IMR-90 (cell line): ENCODE results near the gene C10orf90. TPM values are rescaled to one million over a fixed set of nuclear protein-coding genes. Genes with fewer than 3 reads are reported as not detected.

Experiments
- ATAC-seq: fragments of 200-7000 bp; cut with Tn5 transposase; 2 replicates; pipeline ENCODE4 v1.9.1; 2020; ENCODE audit warnings: low read depth, mild to moderate bottlenecking, moderate library complexity
- BruUV-seq: library from RNA; stranded (reverse); fragments of 400-500 nt; replicated peaks from 2 replicates; lab custom pipeline; 2021; lab: Mats Ljungman, UMichigan
- CTCF ChIA-PET: fragments of 300-600 bp; formaldehyde crosslinking; extraction: SDS; loops from one replicate; lab custom pipeline; 2021; ENCODE audit warnings: antibody characterized with exemption; lab: Yijun Ruan, JAX
- POLR2A ChIA-PET: fragments of 300-600 bp; sonication (Branson Sonifier 250); formaldehyde crosslinking; loops from one replicate; lab custom pipeline; 2022; ENCODE audit warnings: antibody characterized with exemption; ENCODE audit not compliant: unreplicated experiment; lab: Charles Lee
- DNase-seq: peaks from one replicate; pipeline ENCODE4 v3.0.0; 2013
- H2AFZ ChIP-seq: replicated peaks from 2 replicates; pipeline ENCODE3; 2013; ENCODE audit warnings: low read length, mild to moderate bottlenecking; ENCODE audit not compliant: poor library complexity
- H2AK5ac ChIP-seq: 2 replicates; pipeline ENCODE4 v1.6.1; 2013; ENCODE audit warnings: low read depth, low read length, inconsistent platforms
- H2AK9ac ChIP-seq: replicated peaks from 2 replicates; pipeline ENCODE3; 2013; ENCODE audit warnings: mild to moderate bottlenecking, low read depth, low read length, moderate library complexity; ENCODE audit not compliant: poor library complexity
- H2BK120ac ChIP-seq: 2 replicates; pipeline ENCODE4 v1.6.1; 2013; ENCODE audit warnings: low read depth, low read length, inconsistent platforms
- H2BK15ac ChIP-seq: 3 replicates; pipeline ENCODE4 v1.6.1; 2013; ENCODE audit warnings: low read depth, low read length, inconsistent platforms
- H2BK20ac ChIP-seq: 2 replicates; pipeline ENCODE4 v1.6.1; 2013; ENCODE audit warnings: low read depth, mild to moderate bottlenecking, inconsistent platforms, low read length, moderate library complexity
- H2BK5ac ChIP-seq: 2 replicates; pipeline ENCODE4 v1.6.1; 2013; ENCODE audit warnings: mild to moderate bottlenecking, low read depth, low read length, inconsistent platforms; ENCODE audit not compliant: poor library complexity, severe bottlenecking
- H3K14ac ChIP-seq: replicated peaks from 2 replicates; pipeline ENCODE4 v1.6.1; 2013; ENCODE audit warnings: low read depth, low read length, inconsistent platforms
- H3K18ac ChIP-seq: 2 replicates; pipeline ENCODE4 v1.6.1; 2013; ENCODE audit warnings: low read depth, low read length, control low read depth
- H3K23ac ChIP-seq: 2 replicates; pipeline ENCODE4 v1.6.1; 2013; ENCODE audit warnings: low read depth, low read length, inconsistent platforms
- H3K27ac ChIP-seq: 2 replicates; pipeline ENCODE4 v1.5.1; 2013; ENCODE audit warnings: mild to moderate bottlenecking, control low read depth, low read length; ENCODE audit not compliant: insufficient read depth
- H3K27me3 ChIP-seq: 2 replicates; pipeline ENCODE4 v1.6.1; 2013; ENCODE audit warnings: low read length; ENCODE audit not compliant: control insufficient read depth, insufficient read depth
- H3K36me3 ChIP-seq: 2 replicates; pipeline ENCODE4 v1.6.1; 2013; ENCODE audit warnings: low read length, mixed read lengths; ENCODE audit not compliant: control insufficient read depth, insufficient read depth
- H3K4ac ChIP-seq: 2 replicates; pipeline ENCODE4 v1.6.1; 2013; ENCODE audit warnings: low read depth, low read length, inconsistent platforms
- H3K4me1 ChIP-seq: 2 replicates; pipeline ENCODE4 v1.6.1; 2013; ENCODE audit warnings: low read length, mixed read lengths; ENCODE audit not compliant: control insufficient read depth, insufficient read depth
- H3K4me2 ChIP-seq: 2 replicates; pipeline ENCODE4 v1.6.1; 2013; ENCODE audit warnings: low read depth, mild to moderate bottlenecking, control low read depth, low read length, moderate library complexity
- H3K4me3 ChIP-seq: 2 replicates; pipeline ENCODE4 v1.5.1; 2013; ENCODE audit warnings: low read depth, mild to moderate bottlenecking, control low read depth, low read length, moderate library complexity; ENCODE audit not compliant: insufficient read depth
- H3K56ac ChIP-seq: 2 replicates; pipeline ENCODE4 v1.6.1; 2013; ENCODE audit warnings: low read length, inconsistent platforms; ENCODE audit not compliant: insufficient read depth; ENCODE audit errors: extremely low read depth
- H3K79me1 ChIP-seq, 2 experiments: 2 replicates each; pipeline ENCODE4 v1.6.1; 2013; ENCODE audit warnings: low read length in 2 of 2, inconsistent platforms in 1 of 2, low read depth in 1 of 2
- H3K9ac ChIP-seq: 2 replicates; pipeline ENCODE4 v1.6.1; 2013; ENCODE audit warnings: low read depth, low read length, control low read depth
- H3K9me1 ChIP-seq: 2 replicates; pipeline ENCODE4 v1.6.1; 2013; ENCODE audit warnings: low read length, inconsistent platforms; ENCODE audit not compliant: insufficient read depth
- H3K9me3 ChIP-seq: 2 replicates; pipeline ENCODE4 v1.6.1; 2013; ENCODE audit warnings: low read length; ENCODE audit not compliant: control insufficient read depth, insufficient read depth
- H4K20me1 ChIP-seq: 2 replicates; pipeline ENCODE4 v1.6.1; 2013; ENCODE audit warnings: low read length, inconsistent platforms; ENCODE audit not compliant: insufficient read depth
- H4K5ac ChIP-seq: 2 replicates; pipeline ENCODE4 v1.6.1; 2013; ENCODE audit warnings: mild to moderate bottlenecking, low read depth, low read length, control low read depth
- H4K8ac ChIP-seq, 2 experiments: 2 replicates each; pipeline ENCODE4 v1.6.1; 2013; ENCODE audit warnings: low read depth in 2 of 2, low read length in 2 of 2, control low read depth in 1 of 2, inconsistent platforms in 1 of 2
- H4K91ac ChIP-seq: 2 replicates; pipeline ENCODE4 v1.6.1; 2013; ENCODE audit warnings: low read depth, low read length, inconsistent platforms; ENCODE audit not compliant: insufficient read depth
- CEBPB ChIP-seq: IDR thresholded peaks from 2 replicates; pipeline ENCODE4 v1.6.1; 2012; ENCODE audit warnings: low read depth, low read length, improper control_type of control experiment
- FOS ChIP-seq: fragments of 150-350 bp; IDR thresholded peaks from 2 replicates; pipeline ENCODE4 v1.6.1; 2016; ENCODE audit warnings: low read depth, low read length
- MAZ ChIP-seq: IDR thresholded peaks from 2 replicates; pipeline ENCODE4 v1.6.1; 2012; ENCODE audit warnings: low read depth, mild to moderate bottlenecking, low read length, improper control_type of control experiment, moderate library complexity, borderline replicate concordance
- MXI1 ChIP-seq: IDR thresholded peaks from 2 replicates; pipeline ENCODE4 v1.6.1; 2012; ENCODE audit warnings: low read depth, mild to moderate bottlenecking, low read length, moderate library complexity, borderline replicate concordance
- NFE2L2 ChIP-seq: fragments of 150-350 bp; IDR thresholded peaks from 2 replicates; pipeline ENCODE4 v1.6.1; 2016; ENCODE audit warnings: low read depth, mild to moderate bottlenecking, low read length
- POLR2A ChIP-seq: IDR thresholded peaks from 2 replicates; pipeline ENCODE4 v1.6.1; 2012; ENCODE audit warnings: mild to moderate bottlenecking, low read depth, low read length
- RAD21 ChIP-seq: IDR thresholded peaks from 2 replicates; pipeline ENCODE4 v1.6.1; 2012; ENCODE audit warnings: low read length, improper control_type of control experiment
- RFX5 ChIP-seq: IDR thresholded peaks from 2 replicates; pipeline ENCODE4 v1.8.0; 2012; ENCODE audit warnings: low read depth, mild to moderate bottlenecking, low read length, moderate library complexity
- SMC3 ChIP-seq: fragments of 150-350 bp; IDR thresholded peaks from 2 replicates; pipeline ENCODE4 v1.6.1; 2016; ENCODE audit warnings: low read depth, mild to moderate bottlenecking, antibody characterized with exemption, low read length, moderate library complexity
- WGBS, 2 experiments: methylation state at CpG; one replicate each; pipeline versions ENCODE4 v1.1.5 to v1.1.7; 2013; ENCODE audit warnings: missing lambda C conversion rate in 2 of 2; ENCODE audit not compliant: insufficient read length in 1 of 2; ENCODE audit errors: extremely low coverage in 2 of 2; 5-methylcytosine and 5-hydroxymethylcytosine counted together
- dilution Hi-C: fragments of 300-500 bp; cut with HindIII; formaldehyde crosslinking; loops from one replicate; pipeline ENCODE4 v1.14.3; 2018; ENCODE audit warnings: low sequenced_read_pairs; ENCODE audit not compliant: unreplicated experiment
- in situ Hi-C: fragments of 300-500 bp; cut with MboI; formaldehyde crosslinking; loops from 3 replicates; pipeline ENCODE4 v1.14.3; 2019; ENCODE audit warnings: low sequenced_read_pairs, inconsistent platforms, mixed read lengths
- intact Hi-C: fragments of 100-400 bp; cut with micrococcal nuclease; formaldehyde crosslinking; loops from 2 replicates; pipeline ENCODE4 v1.10.0; 2022
- polyA plus RNA-seq, 3 experiments: library from polyadenylated mRNA; depleted of rRNA; stranded (reverse); fragments of >200 nt; gene quantifications; 2 replicates each; pipeline ENCODE4 v1.2.3, GENCODE V29; 2012; ENCODE audit warnings: low replicate concordance in 1 of 3
- total RNA-seq: library from RNA; depleted of rRNA; stranded (reverse); fragments of >200 nt; gene quantifications from 2 replicates; pipeline ENCODE4 v1.2.3, GENCODE V29; 2012

C10orf90 gene
- total and polyA plus RNA-seq, 2 of the 4 experiments (the other 2 are of a cell fraction): 0.05 to 0.18 TPM

DNA sequence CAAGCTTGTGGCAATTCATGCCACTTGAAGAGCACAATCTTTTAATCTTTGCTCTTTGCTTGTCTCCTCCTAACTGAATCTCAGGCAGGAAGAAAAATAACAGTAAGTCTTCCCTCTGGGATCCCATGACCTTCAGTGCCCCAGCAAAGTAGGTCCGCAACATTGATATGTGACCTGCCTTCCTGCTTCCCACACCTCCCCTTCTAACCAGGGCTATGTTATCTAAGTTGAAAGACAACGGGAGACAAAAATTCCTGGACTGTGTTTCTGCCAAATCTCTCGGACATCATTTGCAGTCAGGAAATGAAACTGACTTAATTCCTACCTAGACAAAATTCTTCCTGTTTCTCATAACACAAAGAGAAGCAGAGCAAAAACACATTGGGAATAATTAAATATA, 53.8 kb downstream of the C10orf90 start:
- no TSS peak for BruUV-seq
- H4K91ac ChIP-seq: no peak overlapping the region
- no peak overlapping the region for H3K27ac ChIP-seq
- H3K27me3 ChIP-seq: no peaks in the 10 kb centered on the region
- no peak overlapping the region for H3K56ac ChIP-seq
- H3K79me1 ChIP-seq: no peaks in the 10 kb centered on the region
- no peak overlapping the region for H2BK5ac ChIP-seq
- no CpG with 5 or more reads among the region's 3 CpGs for WGBS, 2 experiments
- no peaks in the 10 kb centered on the region for H3K9me1 ChIP-seq
- no peak overlapping the region for H2AK9ac ChIP-seq
- no peak overlapping the region for H3K9ac ChIP-seq
- DNase-seq (no peak), ATAC-seq (no peak)
- no peaks in the 10 kb centered on the region for H3K36me3 ChIP-seq
- no peak overlapping the region for H3K14ac ChIP-seq
- no peak overlapping the region for H2BK120ac ChIP-seq
- H3K23ac ChIP-seq: no peak overlapping the region
- no peaks in the 10 kb centered on the region for H4K20me1 ChIP-seq
- in situ Hi-C loops (no loop called here), intact Hi-C loops (no loop called here), dilution Hi-C loops (no loop called here)
- H4K8ac ChIP-seq: no peak overlapping the region
- TF ChIP-seq MXI1 (no peak), FOS (no peak), RFX5 (no peak), SMC3 (no peak), RAD21 (no peak), POLR2A (no peak), CEBPB (no peak), MAZ (no peak), NFE2L2 (no peak)
- no peak overlapping the region for H2AFZ ChIP-seq
- ChIA-PET CTCF (no interaction called here), POLR2A (no interaction called here)
- H3K4me3 ChIP-seq: no peak overlapping the region
- no peak overlapping the region for H3K18ac ChIP-seq
- H3K9me3 ChIP-seq: no peaks in the 10 kb centered on the region
- H4K5ac ChIP-seq: no peak overlapping the region
- H3K4ac ChIP-seq: no peak overlapping the region
- no peak overlapping the region for H2BK15ac ChIP-seq
- no peak overlapping the region for H2AK5ac ChIP-seq
- H3K4me1 ChIP-seq: no peaks in the 10 kb centered on the region
- H3K4me2 ChIP-seq: no peak overlapping the region
- no peak overlapping the region for H2BK20ac ChIP-seq
